ENCODE results near the gene RPUSD1. TPM values are rescaled to one million over a fixed set of nuclear protein-coding genes. Genes with fewer than 3 reads are reported as not detected.

The RPUSD1 gene
- polyA plus RNA-seq, 1 of the 3 experiments (the other 2 are of a cell fraction): 27.7 TPM

DNA sequence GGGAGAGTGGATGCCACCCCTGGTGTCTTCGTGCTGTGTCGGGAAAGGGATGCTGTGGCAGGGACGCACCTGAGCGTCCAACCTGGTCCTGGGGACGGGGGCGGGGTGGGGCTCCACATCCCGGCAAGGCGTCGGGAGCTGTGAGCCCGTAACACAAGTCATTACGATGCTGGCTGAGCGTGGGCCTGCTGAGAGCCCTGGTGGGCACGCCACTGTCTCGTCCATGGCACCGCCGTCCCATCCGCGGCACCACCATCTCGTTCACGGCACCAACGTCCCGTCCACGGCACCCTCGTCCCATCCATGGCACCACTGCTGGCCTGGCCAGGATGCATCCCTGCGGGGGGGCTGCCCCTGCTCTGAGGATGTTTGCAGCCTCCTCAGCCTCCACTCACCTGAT lies 36.4 kb upstream of the RPUSD1 start:
- Histone ChIP-seq H3K79me2 (ENCODE audit: insufficient read depth) (no peaks in the 10 kb centered on the region), H3K9me3 (no peaks in the 10 kb centered on the region), H3K9ac (no peak overlapping the region), H3K4me3 (ENCODE audit: low read depth in 2 of 2, low read length in 1 of 2) (no peak overlapping the region), H3K27me3 (ENCODE audit: insufficient read depth) (peaks cover 48% of the 10 kb centered on the region), H3F3A (replicated peaks; ENCODE audit: insufficient read depth) (no peaks in the 10 kb centered on the region), H3K36me3 (replicated peaks in 1 of 2; ENCODE audit: control insufficient read depth in 1 of 2, insufficient read depth in 2 of 2, low read length in 1 of 2) (no peaks in the 10 kb centered on the region), H3K4me2 (no peak overlapping the region), H3K4me1 (ENCODE audit: control insufficient read depth in 1 of 2, insufficient read depth in 2 of 2, low read depth in 1 of 2, low read length in 1 of 2) (peaks cover 0 to 5% of the 10 kb centered on the region in 2 experiments; a peak in 2 of 4 replicates), H3K27ac (ENCODE audit: low read depth in 2 of 2, low read length in 1 of 2) (no peak overlapping the region), H2AFZ (ENCODE audit: low read depth) (no peak overlapping the region), H4K20me1 (ENCODE audit: insufficient read depth) (no peaks in the 10 kb centered on the region), H3K9me2 (no peaks in the 10 kb centered on the region)
- CTCF ChIA-PET: interaction anchor here (2.7 kb wide), 1 partner anchor 233 kb away, joined by 9 read pairs; no protein-coding TSS in a partner anchor
- no peak for TF ChIP-seq FOSL2 (IDR thresholded peaks at IDR 0.05; ENCODE audit: borderline replicate concordance, low read depth)
- TF ChIP-seq YY1 (IDR thresholded peaks at IDR 0.05; ENCODE audit: low read depth): no peak
- TF ChIP-seq, protein P1, sequence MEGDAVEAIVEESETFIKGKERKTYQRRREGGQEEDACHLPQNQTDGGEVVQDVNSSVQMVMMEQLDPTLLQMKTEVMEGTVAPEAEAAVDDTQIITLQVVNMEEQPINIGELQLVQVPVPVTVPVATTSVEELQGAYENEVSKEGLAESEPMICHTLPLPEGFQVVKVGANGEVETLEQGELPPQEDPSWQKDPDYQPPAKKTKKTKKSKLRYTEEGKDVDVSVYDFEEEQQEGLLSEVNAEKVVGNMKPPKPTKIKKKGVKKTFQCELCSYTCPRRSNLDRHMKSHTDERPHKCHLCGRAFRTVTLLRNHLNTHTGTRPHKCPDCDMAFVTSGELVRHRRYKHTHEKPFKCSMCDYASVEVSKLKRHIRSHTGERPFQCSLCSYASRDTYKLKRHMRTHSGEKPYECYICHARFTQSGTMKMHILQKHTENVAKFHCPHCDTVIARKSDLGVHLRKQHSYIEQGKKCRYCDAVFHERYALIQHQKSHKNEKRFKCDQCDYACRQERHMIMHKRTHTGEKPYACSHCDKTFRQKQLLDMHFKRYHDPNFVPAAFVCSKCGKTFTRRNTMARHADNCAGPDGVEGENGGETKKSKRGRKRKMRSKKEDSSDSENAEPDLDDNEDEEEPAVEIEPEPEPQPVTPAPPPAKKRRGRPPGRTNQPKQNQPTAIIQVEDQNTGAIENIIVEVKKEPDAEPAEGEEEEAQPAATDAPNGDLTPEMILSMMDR (IDR thresholded peaks at IDR 0.05): no peak
- TF ChIP-seq MEF2A (IDR thresholded peaks at IDR 0.05; ENCODE audit: borderline replicate concordance, low read depth): no peak
- no peak for TF ChIP-seq CHD2 (IDR thresholded peaks at IDR 0.05; ENCODE audit: low read length, partially characterized antibody)
- no peak for TF ChIP-seq POLR2AphosphoS5 (IDR thresholded peaks at IDR 0.05; ENCODE audit: low read depth, low read length)
- no peak for TF ChIP-seq NFIC (IDR thresholded peaks at IDR 0.05; ENCODE audit: borderline replicate concordance)
- TF ChIP-seq TAF1 (IDR thresholded peaks at IDR 0.05; ENCODE audit: borderline replicate concordance, low read depth, low read length): no peak
- no peak for TF ChIP-seq EZH2phosphoT487 (IDR thresholded peaks at IDR 0.05; ENCODE audit: borderline replicate concordance, low read depth)
- TF ChIP-seq, protein P2, sequence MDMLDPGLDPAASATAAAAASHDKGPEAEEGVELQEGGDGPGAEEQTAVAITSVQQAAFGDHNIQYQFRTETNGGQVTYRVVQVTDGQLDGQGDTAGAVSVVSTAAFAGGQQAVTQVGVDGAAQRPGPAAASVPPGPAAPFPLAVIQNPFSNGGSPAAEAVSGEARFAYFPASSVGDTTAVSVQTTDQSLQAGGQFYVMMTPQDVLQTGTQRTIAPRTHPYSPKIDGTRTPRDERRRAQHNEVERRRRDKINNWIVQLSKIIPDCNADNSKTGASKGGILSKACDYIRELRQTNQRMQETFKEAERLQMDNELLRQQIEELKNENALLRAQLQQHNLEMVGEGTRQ (IDR thresholded peaks at IDR 0.05; ENCODE audit: borderline replicate concordance, low read depth, low read length): no peak
- no peak for TF ChIP-seq FOXJ3 (CRISPR knock-in tag; IDR thresholded peaks at IDR 0.05)
- no peak for TF ChIP-seq SMC3 (IDR thresholded peaks at IDR 0.05; ENCODE audit: low read depth, low read length)
- TF ChIP-seq, protein P3, sequence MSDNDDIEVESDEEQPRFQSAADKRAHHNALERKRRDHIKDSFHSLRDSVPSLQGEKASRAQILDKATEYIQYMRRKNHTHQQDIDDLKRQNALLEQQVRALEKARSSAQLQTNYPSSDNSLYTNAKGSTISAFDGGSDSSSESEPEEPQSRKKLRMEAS (IDR thresholded peaks at IDR 0.05; ENCODE audit: low read depth): no peak
- TF ChIP-seq, protein P4, sequence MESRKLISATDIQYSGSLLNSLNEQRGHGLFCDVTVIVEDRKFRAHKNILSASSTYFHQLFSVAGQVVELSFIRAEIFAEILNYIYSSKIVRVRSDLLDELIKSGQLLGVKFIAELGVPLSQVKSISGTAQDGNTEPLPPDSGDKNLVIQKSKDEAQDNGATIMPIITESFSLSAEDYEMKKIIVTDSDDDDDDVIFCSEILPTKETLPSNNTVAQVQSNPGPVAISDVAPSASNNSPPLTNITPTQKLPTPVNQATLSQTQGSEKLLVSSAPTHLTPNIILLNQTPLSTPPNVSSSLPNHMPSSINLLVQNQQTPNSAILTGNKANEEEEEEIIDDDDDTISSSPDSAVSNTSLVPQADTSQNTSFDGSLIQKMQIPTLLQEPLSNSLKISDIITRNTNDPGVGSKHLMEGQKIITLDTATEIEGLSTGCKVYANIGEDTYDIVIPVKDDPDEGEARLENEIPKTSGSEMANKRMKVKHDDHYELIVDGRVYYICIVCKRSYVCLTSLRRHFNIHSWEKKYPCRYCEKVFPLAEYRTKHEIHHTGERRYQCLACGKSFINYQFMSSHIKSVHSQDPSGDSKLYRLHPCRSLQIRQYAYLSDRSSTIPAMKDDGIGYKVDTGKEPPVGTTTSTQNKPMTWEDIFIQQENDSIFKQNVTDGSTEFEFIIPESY (IDR thresholded peaks at IDR 0.05; ENCODE audit: borderline replicate concordance, low read depth): no peak
- no peak for TF ChIP-seq RXRA (IDR thresholded peaks at IDR 0.05; ENCODE audit: borderline replicate concordance, low read depth)
- no peak for TF ChIP-seq JUND (IDR thresholded peaks at IDR 0.05)
- TF ChIP-seq ELF1 (IDR thresholded peaks at IDR 0.05): no peak
- no peak for TF ChIP-seq RFX5 (IDR thresholded peaks at IDR 0.05; ENCODE audit: low read length)
- no peak for TF ChIP-seq RCOR1 (IDR thresholded peaks at IDR 0.05; ENCODE audit: low read length)
- POLR2A ChIA-PET: no interaction called here
- DNase-seq: no peak
- 77% methylated on average over 12 of the region's 25 CpGs for WGBS (ENCODE audit: low lambda C conversion rate)
